ENCODE results near the gene DUOX2.

Gene DUOX2

GRCh38 chr15:45126535-45127158 is 12.7 kb upstream of the DUOX2 start:
- Histone ChIP-seq H3K27ac (ENCODE audit: extremely low read depth, low read depth, low read length) (no peak overlapping the region), H3K9me3 (ENCODE audit: control insufficient read depth, insufficient read depth, low read depth, low read length) (no peaks in the 10 kb centered on the region), H3K36me3 (ENCODE audit: control insufficient read depth in 2 of 2, insufficient read depth in 1 of 2, low read length in 2 of 2) (no peaks in the 10 kb centered on the region), H3K4me1 (ENCODE audit: control insufficient read depth, insufficient read depth, low read length) (no peaks in the 10 kb centered on the region), H3K4me3 (ENCODE audit: low read depth, low read length) (no peak overlapping the region)
- CTCF ChIA-PET, result interaction anchor here (0.5 to 2.5 kb wide), 19 partner anchors 8 to 681 kb away, joined by 3 to 14 read pairs (median 3); partner anchors contain the start of gene DUOXA2
- POLR2A ChIA-PET, result no interaction called here
- TF ChIP-seq ZNF214 (tag by site-specific recombination; IDR thresholded peaks at IDR 0.05; ENCODE audit: borderline replicate concordance) (no peak), ZNF654 (tag by site-specific recombination; IDR thresholded peaks at IDR 0.05; ENCODE audit: low read depth) (peak; percentile 43), ZBTB17 (tag by site-specific recombination; IDR thresholded peaks at IDR 0.05) (no peak), SCRT1 (tag by site-specific recombination; IDR thresholded peaks at IDR 0.05; ENCODE audit: borderline replicate concordance) (peak; percentile 34; the same call in 1 of the 2 replicates), TRIM28 (IDR thresholded peaks at IDR 0.05; ENCODE audit: borderline replicate concordance, low read length) (no peak), SCRT2 (tag by site-specific recombination; IDR thresholded peaks at IDR 0.05) (peak; percentile 43)

- Histone ChIP-seq H3K4me3 (ENCODE audit: low read depth, low read length) (no peak overlapping the region), H3K27ac (ENCODE audit: extremely low read depth, low read depth, low read length) (no peak overlapping the region), H3K4me1 (ENCODE audit: control insufficient read depth, insufficient read depth, low read length) (no peaks in the 10 kb centered on the region), H3K9me3 (ENCODE audit: control insufficient read depth, insufficient read depth, low read depth, low read length) (no peaks in the 10 kb centered on the region), H3K36me3 (ENCODE audit: control insufficient read depth in 2 of 2, insufficient read depth in 1 of 2, low read length in 2 of 2) (no peaks in the 10 kb centered on the region)
- ChIA-PET CTCF (interaction anchor here (0.9 kb wide), 1 partner anchor 10 kb away, joined by 4 read pairs; no protein-coding TSS in a partner anchor), POLR2A (no interaction called here)
- TF ChIP-seq OSR2 (tag by site-specific recombination; IDR thresholded peaks at IDR 0.05) (no peak), ZNF701 (tag by site-specific recombination; IDR thresholded peaks at IDR 0.05) (no peak), ZNF341 (tag by site-specific recombination; IDR thresholded peaks at IDR 0.05; ENCODE audit: low read depth) (no peak), ZBTB8A (tag by site-specific recombination; IDR thresholded peaks at IDR 0.05) (no peak), ZNF501 (tag by site-specific recombination; IDR thresholded peaks at IDR 0.05) (no peak), SCRT1 (tag by site-specific recombination; IDR thresholded peaks at IDR 0.05; ENCODE audit: borderline replicate concordance) (no peak), ELK4 (IDR thresholded peaks at IDR 0.05; ENCODE audit: borderline replicate concordance, low read depth, low read length) (no peak), GFI1B (tag by site-specific recombination; IDR thresholded peaks at IDR 0.05) (no peak), ZNF449 (tag by site-specific recombination; IDR thresholded peaks at IDR 0.05) (no peak), ZNF404 (tag by site-specific recombination; IDR thresholded peaks at IDR 0.05) (no peak), ZNF280C (tag by site-specific recombination; IDR thresholded peaks at IDR 0.05) (no peak), ZFP37 (tag by site-specific recombination; IDR thresholded peaks at IDR 0.05) (no peak), ZNF184 (tag by site-specific recombination; IDR thresholded peaks at IDR 0.05) (no peak), PRDM10 (tag by site-specific recombination; IDR thresholded peaks at IDR 0.05) (no peak), ZNF354C (tag by site-specific recombination; IDR thresholded peaks at IDR 0.05; ENCODE audit: borderline replicate concordance, low read depth) (no peak)
Observed at GRCh38 chr15:45123397-45123796, 9.4 kb upstream of the DUOX2 start.

Data from HEK293 (cell line).